B cell (primary cell): ENCODE data around the gene OTUB2. TPM values are rescaled to one million over a fixed set of nuclear protein-coding genes. Genes with fewer than 3 reads are reported as not detected.

ENCODE experiments used
- ATAC-seq: fragments of 200-7000 bp; cut with Tn5 transposase; one replicate; pipeline ENCODE4 v1.10.0; 2021; ENCODE audit warnings: low read depth, mild to moderate bottlenecking, moderate number of reproducible peaks, moderate library complexity
- CTCF ChIA-PET: fragments of 350-600 bp; sonication (Branson Sonifier 250); formaldehyde crosslinking; loops from one replicate; lab custom pipeline; 2021; ENCODE audit warnings: antibody characterized with exemption, inconsistent platforms; lab: Charles Lee
- POLR2A ChIA-PET: fragments of 350-600 bp; sonication (Branson Sonifier 250); formaldehyde crosslinking; loops from one replicate; lab custom pipeline; 2021; ENCODE audit warnings: antibody characterized with exemption; lab: Charles Lee
- DNase-seq: peaks from one replicate; pipeline ENCODE4 v3.0.0; 2013
- H2AFZ ChIP-seq: 2 replicates; pipeline ENCODE4 v1.6.1; 2012; ENCODE audit warnings: mild to moderate bottlenecking, low read depth, low read length; ENCODE audit not compliant: insufficient read depth, poor library complexity, severe bottlenecking
- H3K27ac ChIP-seq, 2 donors: 1 replicate in 1 of 2; 2 replicates in 1 of 2; pipeline ENCODE4 v1.5.1; 2012 to 2013; ENCODE audit warnings: low read length in 2 of 2, mild to moderate bottlenecking in 2 of 2, moderate library complexity in 1 of 2
- H3K27me3 ChIP-seq, 4 experiments: fragments of 200-600 bp in 1 of 4; sonication (generic) in 1 of 4; replicated peaks in 1 of 4; 1 replicate in 2 of 4; 2 replicates in 2 of 4; pipeline versions ENCODE4 v1.6.1 to v1.7.0; 2013 to 2016; ENCODE audit warnings: low read length in 3 of 4, mild to moderate bottlenecking in 2 of 4, mixed read lengths in 1 of 4, moderate library complexity in 1 of 4; ENCODE audit not compliant: insufficient read depth in 4 of 4, control insufficient read depth in 3 of 4; ENCODE audit errors: control extremely low read depth in 1 of 4
- H3K36me3 ChIP-seq, 2 experiments: replicated peaks in 1 of 2; 1 replicate in 1 of 2; 2 replicates in 1 of 2; pipeline versions ENCODE4 v1.6.1 to v1.7.1; 2013; ENCODE audit warnings: low read length in 1 of 2; ENCODE audit not compliant: insufficient read depth in 2 of 2, control insufficient read depth in 1 of 2; ENCODE audit errors: control extremely low read depth in 1 of 2, extremely low read depth in 1 of 2
- H3K4me1 ChIP-seq, 2 donors: fragments of 200-600 bp in 1 of 2; sonication (generic) in 1 of 2; 1 replicate in 1 of 2; 2 replicates in 1 of 2; pipeline versions ENCODE4 v1.5.1 to v1.6.1; 2013 to 2017; ENCODE audit warnings: low read length in 2 of 2; ENCODE audit not compliant: control insufficient read depth in 2 of 2, insufficient read depth in 2 of 2
- H3K4me2 ChIP-seq: replicated peaks from 2 replicates; pipeline ENCODE3; 2012; ENCODE audit warnings: mild to moderate bottlenecking, low read depth, low read length; ENCODE audit not compliant: poor library complexity, severe bottlenecking
- H3K4me3 ChIP-seq, 5 experiments: fragments of 200-600 bp in 1 of 5; sonication (generic) in 1 of 5; 1 replicate in 3 of 5; 2 replicates in 2 of 5; pipeline versions ENCODE4 v1.5.1 to v1.7.0; 2011 to 2016; ENCODE audit warnings: low read length in 4 of 5, mild to moderate bottlenecking in 4 of 5, low read depth in 2 of 5, control low read depth in 1 of 5, moderate library complexity in 1 of 5; ENCODE audit not compliant: insufficient read depth in 1 of 5; ENCODE audit errors: control extremely low read depth in 1 of 5, extremely low read depth in 1 of 5
- H3K79me2 ChIP-seq: fragments of 200-600 bp; sonication (generic); one replicate; pipeline ENCODE4 v1.6.0; 2016; ENCODE audit warnings: low read length; ENCODE audit not compliant: control insufficient read depth, insufficient read depth
- H3K9ac ChIP-seq: fragments of 200-600 bp; sonication (generic); 2 replicates; pipeline ENCODE4 v1.6.1; 2017; ENCODE audit warnings: mild to moderate bottlenecking, low read length, moderate library complexity
- H3K9me3 ChIP-seq, 3 donors: one replicate each; pipeline versions ENCODE4 v1.6.1 to v1.7.1; 2013; ENCODE audit warnings: low read length in 2 of 3; ENCODE audit not compliant: control insufficient read depth in 2 of 3, insufficient read depth in 1 of 3; ENCODE audit errors: control extremely low read depth in 1 of 3
- H4K20me1 ChIP-seq: 2 replicates; pipeline ENCODE4 v1.6.0; 2012; ENCODE audit warnings: mild to moderate bottlenecking, low read length; ENCODE audit not compliant: insufficient read depth, control insufficient read depth, poor library complexity, severe bottlenecking
- H3K27ac Mint-ChIP-seq: one replicate; pipeline ENCODE4 v1.8.0; 2021; ENCODE audit warnings: mixed read lengths
- H3K27me3 Mint-ChIP-seq: one replicate; pipeline ENCODE4 v1.8.0; 2021; ENCODE audit warnings: mixed read lengths
- H3K4me1 Mint-ChIP-seq: one replicate; pipeline ENCODE4 v1.8.0; 2021; ENCODE audit warnings: mixed read lengths
- H3K4me3 Mint-ChIP-seq: one replicate; pipeline ENCODE4 v1.8.0; 2021; ENCODE audit warnings: mixed read lengths
- H3K9me3 Mint-ChIP-seq: one replicate; pipeline ENCODE4 v1.8.0; 2022; ENCODE audit warnings: mixed read lengths; ENCODE audit not compliant: insufficient read depth
- CTCF ChIP-seq: fragments of 200-600 bp; IDR thresholded peaks from one replicate; pipeline ENCODE4 v1.8.0; 2022; ENCODE audit warnings: antibody characterized with exemption, mild to moderate bottlenecking
- EZH2 ChIP-seq: IDR thresholded peaks from 2 replicates; pipeline ENCODE4 v1.6.1; 2012; ENCODE audit warnings: borderline replicate concordance, low read depth, mild to moderate bottlenecking, moderate library complexity, low read length; ENCODE audit not compliant: insufficient read depth, poor library complexity, severe bottlenecking
- WGBS: methylation state at CpG from one replicate; pipeline ENCODE4 v1.1.5; 2013; ENCODE audit warnings: missing lambda C conversion rate; ENCODE audit not compliant: insufficient coverage; 5-methylcytosine and 5-hydroxymethylcytosine counted together
- intact Hi-C: fragments of 100-400 bp; cut with micrococcal nuclease; formaldehyde crosslinking; loops from one replicate; pipeline ENCODE4 v1.10.0; 2022
- polyA plus RNA-seq: library from polyadenylated mRNA; depleted of rRNA; stranded (reverse); fragments of >200 nt; gene quantifications from 2 replicates; pipeline ENCODE4 v1.2.3, GENCODE V29; 2012
- total RNA-seq, 2 donors: library from RNA; stranded (reverse); fragments of 120-200 nt in 1 of 2; gene quantifications; 1 replicate in 1 of 2; 2 replicates in 1 of 2; pipeline versions ENCODE4 v1.2.3 to v1.2.4, GENCODE V29; 2013 to 2022

Gene OTUB2
- total and polyA plus RNA-seq, 2 donors (not counting 1 experiment from before 2014, with no cell fraction given): 0.04 to 0.17 TPM

- no peak for TF ChIP-seq EZH2
- no peak for TF ChIP-seq CTCF
- Histone ChIP-seq H3K4me2 (no peak overlapping the region), H3K9ac (no peak overlapping the region), H3K79me2 (peaks cover 16% of the 10 kb centered on the region), H2AFZ (no peak overlapping the region), H3K4me3 (no peak overlapping the region), H3K4me1 (peaks cover 0 to 9% of the 10 kb centered on the region in 2 donors), H3K9me3 (no peaks in the 10 kb centered on the region), H3K27ac (no peak overlapping the region), H3K36me3 (peaks cover 47 to 96% of the 10 kb centered on the region in 2 experiments), H4K20me1 (peaks cover 67% of the 10 kb centered on the region), H3K27me3 (no peaks in the 10 kb centered on the region)
- 91% methylated on average over 4 of the region's 6 CpGs for WGBS
- DNase-seq: no peak
- Mint-ChIP-seq H3K4me3 (no peak overlapping the region), H3K27ac (no peak overlapping the region), H3K27me3 (no peaks in the 10 kb centered on the region), H3K9me3 (no peaks in the 10 kb centered on the region), H3K4me1 (peaks cover 10% of the 10 kb centered on the region)
- intact Hi-C loops: no loop called here
- ChIA-PET CTCF (interaction anchor here (2.0 to 2.5 kb wide), 2 partner anchors 20 to 80 kb away, joined by 8 to 10 read pairs; no protein-coding TSS in a partner anchor), POLR2A (no interaction called here)
- no peak for ATAC-seq
Observed at GRCh38 chr14:94056579-94057308, 30.6 kb downstream of the OTUB2 start.

- Histone ChIP-seq H3K79me2 (peaks cover 16% of the 10 kb centered on the region), H3K9me3 (no peaks in the 10 kb centered on the region), H3K9ac (no peak overlapping the region), H4K20me1 (peaks cover 80% of the 10 kb centered on the region), H3K4me3 (no peak overlapping the region), H3K36me3 (peaks cover 47 to 92% of the 10 kb centered on the region in 2 experiments), H3K4me1 (peaks cover 0 to 9% of the 10 kb centered on the region in 2 donors), H3K27ac (no peak overlapping the region), H2AFZ (no peak overlapping the region), H3K27me3 (no peaks in the 10 kb centered on the region), H3K4me2 (no peak overlapping the region)
- no peak overlapping the region for H3K27ac Mint-ChIP-seq
- WGBS: 100% methylated on average over 1 of the region's 1 CpG
- no peaks in the 10 kb centered on the region for H3K9me3 Mint-ChIP-seq
- no peak for DNase-seq
- POLR2A ChIA-PET: no interaction called here
- no peak for ATAC-seq
- H3K4me1 Mint-ChIP-seq: peaks cover 15% of the 10 kb centered on the region
- TF ChIP-seq CTCF (no peak), EZH2 (no peak)
- CTCF ChIA-PET: interaction anchor here (0.9 to 2.5 kb wide), 4 partner anchors 22 to 119 kb away, joined by 3 to 10 read pairs (median 3); no protein-coding TSS in a partner anchor
- no peak overlapping the region for H3K4me3 Mint-ChIP-seq
- H3K27me3 Mint-ChIP-seq: no peaks in the 10 kb centered on the region
- intact Hi-C loops: no loop called here
Observed at GRCh38 chr14:94058128-94058673, 32.1 kb downstream of the OTUB2 start.
